Measurements from ENCODE around the gene IGFLR1.
"Not testable (repeated sequence)": the region's sequence is repeated elsewhere in the genome, so short reads cannot be mapped to it uniquely, and the experiment has no call there.

The IGFLR1 gene

DNA sequence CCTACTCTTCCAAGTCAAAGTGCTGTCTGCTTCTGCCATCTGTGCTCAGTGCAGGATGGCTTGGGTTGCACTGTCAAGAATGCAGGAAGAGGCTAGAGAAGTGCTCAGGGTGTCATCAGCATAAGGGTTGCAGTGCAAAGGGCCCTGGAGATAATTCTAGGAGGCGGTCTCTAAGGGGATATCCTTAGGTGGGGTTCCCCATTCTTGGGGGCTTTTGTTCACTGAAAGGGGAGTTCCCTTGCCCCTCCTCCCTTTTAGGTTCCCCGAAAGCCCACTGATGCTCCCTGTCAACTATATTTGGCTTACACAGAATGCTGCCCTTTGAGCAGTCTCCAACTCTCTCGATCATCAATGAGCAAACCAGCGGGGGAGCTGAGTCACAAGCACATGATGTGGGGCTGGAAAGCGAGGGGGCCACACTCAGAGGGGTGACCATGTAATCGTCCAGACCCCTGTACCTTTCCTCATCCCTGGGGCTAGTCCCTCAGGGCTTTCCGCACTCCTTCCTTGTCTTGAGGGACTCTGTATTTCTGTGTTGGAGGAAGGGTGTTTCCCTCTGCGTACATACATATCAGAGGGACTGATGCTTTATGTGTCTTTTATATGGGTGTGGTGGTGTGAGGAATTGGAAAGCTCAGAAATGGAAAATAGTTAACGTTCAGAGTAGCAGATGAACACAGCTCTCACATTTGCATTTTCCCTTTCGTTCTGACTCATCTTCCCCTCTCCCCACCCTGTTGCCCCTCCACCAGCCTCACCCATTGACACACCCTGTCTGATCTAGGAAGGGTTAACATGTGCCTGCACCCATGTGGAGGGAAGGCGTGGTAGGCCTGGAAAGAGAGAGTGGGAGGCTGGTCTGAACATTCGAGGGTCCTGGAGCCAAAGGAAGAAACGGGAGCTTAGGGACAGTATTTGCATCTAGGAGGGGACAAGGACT, 31.2 kb downstream of the IGFLR1 start:
- DNase-seq (ENCODE audit: low read depth in 1 of 2, low spot score in 1 of 2) = peak in 1 of 2 donors; percentile 29

DNA sequence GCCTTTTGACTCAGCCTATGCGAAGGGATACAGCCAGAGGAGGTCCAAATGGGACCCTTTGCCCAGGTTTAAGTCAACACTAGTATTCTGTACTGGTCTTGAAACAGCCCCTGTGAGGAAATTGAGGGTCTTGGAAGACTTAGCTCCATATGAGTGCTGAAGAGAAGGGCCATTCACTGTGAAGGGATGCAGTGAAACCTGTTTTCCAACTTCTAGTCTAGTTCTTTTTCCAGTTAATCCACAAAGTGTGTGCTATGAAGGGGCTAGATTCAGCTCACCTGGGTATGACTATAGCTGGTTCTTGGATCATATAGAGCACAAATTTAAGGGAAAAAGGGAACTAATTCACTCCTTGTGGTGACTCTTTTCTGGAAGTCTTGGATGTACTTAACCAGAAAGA, 33.9 kb downstream of the IGFLR1 start:
- no peak for DNase-seq (ENCODE audit: low read depth in 1 of 2, low spot score in 1 of 2)

DNA sequence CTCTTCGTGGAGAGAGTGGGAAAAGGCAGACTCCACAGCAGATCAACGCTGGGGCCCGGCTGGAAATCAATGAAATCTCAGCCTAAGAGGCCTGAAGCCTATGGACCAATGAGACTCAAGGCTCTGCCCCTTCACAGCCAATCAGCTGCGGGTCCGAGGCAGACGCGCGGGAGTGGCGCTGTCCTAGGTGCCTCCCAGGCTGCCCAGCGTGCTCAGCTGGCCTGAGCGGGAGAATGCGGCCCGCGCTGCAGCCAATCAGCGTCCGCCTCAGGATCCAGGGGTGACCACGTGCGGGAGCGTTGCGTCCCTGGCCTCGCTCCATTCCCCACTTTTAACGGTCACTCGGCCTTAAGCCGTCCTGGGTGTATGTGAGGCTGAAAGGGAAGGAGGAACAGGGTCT, 38.0 kb downstream of the IGFLR1 start, which contains the start of gene ZBTB32:
Gene ZBTB32 (plus strand): TSS at position 341 of the 400 bp plus-strand sequence. CDS start 10,069 bp downstream, outside the sequence.
- no peak for DNase-seq (ENCODE audit: low read depth in 1 of 2, low spot score in 1 of 2)

DNA sequence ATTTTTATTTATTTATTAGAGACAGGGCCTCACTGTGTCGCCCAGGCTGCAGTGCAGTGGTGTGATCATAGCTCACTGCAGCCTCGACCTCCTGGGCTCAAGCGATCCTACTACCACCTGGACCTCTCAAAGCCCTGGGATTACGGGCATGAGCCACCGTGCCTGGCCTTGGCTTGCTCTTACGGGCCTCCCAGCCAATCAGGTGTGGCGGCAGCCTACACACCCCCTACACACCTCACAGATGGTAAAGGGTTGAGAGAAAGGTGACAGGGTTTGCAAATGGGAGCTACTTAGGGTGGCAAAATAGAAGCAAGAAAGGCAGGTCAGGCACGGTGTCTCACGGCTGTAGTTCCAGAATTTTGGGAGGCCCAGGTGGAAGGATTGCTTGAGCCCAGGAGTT, 38.9 kb downstream of the IGFLR1 start:
- DNase-seq (ENCODE audit: low read depth in 1 of 2, low spot score in 1 of 2) = no peak

DNA sequence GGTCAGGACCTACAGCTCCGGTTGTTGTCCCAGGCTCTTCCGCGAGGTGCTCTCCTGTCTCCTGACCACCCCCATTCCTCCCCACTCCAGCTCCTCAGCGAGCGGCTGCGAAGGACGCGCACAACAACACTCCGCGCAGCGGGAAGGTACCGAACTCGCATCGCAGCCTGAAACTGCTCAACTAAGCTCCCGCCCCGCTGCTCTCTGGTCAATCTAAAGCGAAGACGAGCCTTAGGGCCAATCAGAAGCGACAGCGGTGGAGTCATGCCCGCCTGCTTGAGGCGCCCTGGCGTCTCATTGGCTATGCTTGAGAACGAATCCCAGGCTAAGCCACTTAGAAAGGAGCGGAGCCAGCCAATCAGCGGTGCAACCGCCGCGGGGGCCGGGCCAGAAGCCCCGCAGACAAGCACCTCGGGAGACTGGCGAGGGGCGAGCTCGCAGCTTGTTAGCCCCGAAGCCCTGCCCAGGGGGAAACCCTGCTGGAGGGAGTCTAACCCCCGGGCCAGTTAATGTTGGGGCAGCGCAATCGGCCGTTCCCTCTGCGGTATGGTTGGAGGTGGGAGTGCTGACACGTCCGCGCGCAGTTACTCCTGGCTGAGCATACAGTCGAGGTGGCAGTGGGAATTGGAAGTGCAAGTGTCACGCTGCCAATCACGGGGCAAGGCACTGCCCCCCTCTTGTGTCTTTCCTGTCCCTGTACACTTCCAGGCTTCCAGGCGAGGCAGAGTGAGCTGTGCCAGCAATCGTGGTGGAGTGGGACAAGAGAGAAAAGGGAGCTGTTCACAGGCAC, 39.8 kb downstream of the IGFLR1 start:
- DNase-seq (ENCODE audit: low read depth in 1 of 2, low spot score in 1 of 2) = peak; percentile 79 to 86

DNA sequence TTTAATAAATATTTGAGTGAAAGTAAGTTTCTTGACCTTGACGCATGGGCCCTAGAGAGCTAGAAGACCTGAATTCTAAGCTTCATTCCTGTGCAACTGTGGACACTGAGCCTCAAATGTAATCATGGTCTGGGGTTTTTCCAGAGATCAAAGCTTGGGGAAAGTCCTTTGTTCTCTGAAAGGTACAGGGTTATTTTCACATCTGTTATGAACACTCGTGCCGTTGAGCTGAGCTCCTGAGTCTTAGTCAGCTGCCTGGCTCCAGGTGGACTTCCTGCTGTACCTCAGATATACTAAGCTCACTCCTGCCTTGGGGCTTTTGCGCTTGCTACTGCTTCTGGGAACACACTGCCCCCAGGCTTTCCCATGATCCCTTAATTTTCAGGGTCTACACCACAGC, 45.4 kb downstream of the IGFLR1 start:
- DNase-seq (ENCODE audit: low read depth in 1 of 2, low spot score in 1 of 2) = no peak

DNA sequence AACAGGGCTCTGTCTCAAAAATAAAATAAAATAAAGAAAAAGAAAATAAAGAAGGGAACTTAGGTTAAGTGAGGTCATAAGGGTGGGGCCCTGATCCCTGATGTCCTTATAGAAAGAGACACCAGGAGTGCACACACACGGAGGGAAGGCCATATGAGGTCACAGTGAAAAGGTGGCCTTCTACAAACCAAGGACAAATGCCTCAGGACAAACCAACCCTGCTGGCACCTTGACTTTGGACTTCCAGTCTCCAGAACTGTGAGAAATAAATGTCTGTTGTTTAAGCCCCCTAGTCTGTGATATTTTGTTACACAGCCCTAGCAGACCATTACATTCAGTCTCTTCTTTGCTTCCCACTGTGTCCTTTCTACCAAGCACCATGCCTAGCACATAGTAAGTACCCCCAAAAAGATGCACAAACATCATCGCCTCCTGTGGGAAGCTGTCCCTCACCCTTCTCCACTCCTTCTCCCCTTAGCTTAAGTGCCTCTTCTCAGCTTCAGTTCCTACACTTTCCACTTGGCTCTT, 46.3 kb downstream of the IGFLR1 start:
- DNase-seq (ENCODE audit: low read depth in 1 of 2, low spot score in 1 of 2) = no peak

DNA sequence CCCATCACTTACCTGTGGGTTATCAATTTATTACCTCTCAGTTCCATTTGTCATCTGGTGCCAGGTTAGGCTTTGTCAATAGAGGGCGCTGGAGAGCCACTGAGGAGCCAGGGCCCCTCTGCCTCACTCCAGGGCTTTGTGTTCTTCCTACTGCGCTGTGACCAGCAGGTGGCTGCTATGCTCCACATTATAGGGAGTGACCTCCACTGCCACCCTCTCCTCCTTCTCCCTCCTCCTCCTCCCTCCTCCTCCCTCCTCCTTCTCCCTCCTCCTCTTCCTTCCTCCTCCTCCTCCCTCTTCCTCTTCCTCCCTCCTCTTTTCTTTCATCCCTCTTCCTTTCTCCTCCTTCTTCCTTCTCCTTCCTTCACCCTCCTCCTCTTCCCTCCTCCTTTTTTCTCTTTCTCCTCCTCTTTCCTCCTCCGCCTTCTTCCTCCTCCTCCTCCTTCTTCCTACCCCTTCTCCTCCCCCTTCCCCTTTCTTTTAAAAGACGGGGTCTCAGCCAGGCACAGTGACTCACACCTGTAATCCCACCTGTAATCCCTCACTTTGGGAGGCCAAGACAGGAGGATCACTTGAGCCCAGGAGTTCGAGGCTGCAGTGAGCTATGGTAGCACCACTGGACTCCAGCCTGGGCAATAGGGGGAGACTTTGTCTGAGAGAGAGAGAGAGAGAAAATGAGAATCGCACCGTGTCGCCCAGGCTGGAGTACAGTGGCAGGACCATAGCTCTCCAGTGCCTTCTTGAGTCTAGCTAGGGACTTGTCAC, 48.2 kb downstream of the IGFLR1 start:
- peak; percentile 80 to 81 for DNase-seq (ENCODE audit: low read depth in 1 of 2, low spot score in 1 of 2)

DNA sequence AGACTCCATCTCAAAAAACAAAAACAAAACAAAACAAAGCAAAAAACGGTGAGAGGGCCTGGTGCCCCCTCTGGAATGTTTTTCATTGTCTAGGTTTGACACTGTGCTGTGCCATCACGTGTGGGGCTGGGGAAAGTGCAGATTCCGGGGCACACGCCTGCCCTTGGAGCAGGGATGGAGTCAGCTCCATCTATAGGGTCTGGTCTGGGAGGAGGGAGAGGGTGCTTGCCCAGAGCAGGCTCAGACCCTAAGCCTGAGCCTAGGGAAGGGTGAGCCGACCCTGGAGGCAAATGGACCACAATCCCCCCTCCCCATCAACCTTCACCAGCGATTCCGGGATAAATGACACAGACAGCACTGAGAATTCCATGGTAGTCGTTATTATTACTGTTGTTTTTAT, 48.8 kb downstream of the IGFLR1 start:
- no peak for DNase-seq (ENCODE audit: low read depth in 1 of 2, low spot score in 1 of 2)

DNA sequence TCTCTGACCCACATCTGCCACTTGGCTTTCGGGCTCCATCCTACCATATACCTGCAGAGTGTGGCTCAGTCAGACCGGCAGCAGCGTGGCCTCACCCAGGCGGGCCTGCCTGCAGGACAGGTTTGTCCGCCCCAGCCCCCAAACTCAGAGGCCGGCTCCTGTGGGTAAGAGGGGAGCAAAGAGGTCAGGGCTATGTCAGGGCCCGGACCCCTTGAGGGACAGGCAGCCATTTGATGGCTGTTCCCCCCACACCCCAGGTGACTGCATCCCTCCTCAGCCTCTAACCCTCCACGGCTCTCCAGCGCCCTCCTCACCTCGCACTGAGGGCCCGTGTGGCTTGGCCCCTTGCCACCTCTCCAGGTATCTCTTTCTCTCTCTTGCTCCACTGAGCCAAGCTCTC, 50.2 kb downstream of the IGFLR1 start:
- no peak for DNase-seq (ENCODE audit: low read depth in 1 of 2, low spot score in 1 of 2)

DNA sequence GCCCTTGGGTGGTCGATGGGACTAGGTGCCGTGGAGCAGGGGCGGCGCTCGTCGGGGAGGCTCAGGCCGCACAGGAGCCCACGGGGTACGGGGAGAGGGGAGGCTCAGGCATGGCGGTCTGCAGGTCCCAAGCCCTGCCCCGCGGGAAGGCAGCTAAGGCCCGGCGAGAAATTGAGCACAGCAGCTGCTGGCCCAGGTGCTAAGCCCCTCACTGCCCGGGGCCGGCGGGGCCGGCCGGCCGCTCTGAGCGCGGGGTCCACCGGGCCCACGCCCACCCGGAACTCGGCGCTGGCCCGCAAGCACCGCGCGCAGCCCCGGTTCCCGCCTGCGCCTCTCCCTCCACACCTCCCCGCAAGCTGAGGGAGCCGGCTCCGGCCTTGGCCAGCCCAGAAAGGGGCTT, 51.1 kb downstream of the IGFLR1 start:
- DNase-seq (ENCODE audit: low read depth in 1 of 2, low spot score in 1 of 2) = not testable (repeated sequence)

DNA sequence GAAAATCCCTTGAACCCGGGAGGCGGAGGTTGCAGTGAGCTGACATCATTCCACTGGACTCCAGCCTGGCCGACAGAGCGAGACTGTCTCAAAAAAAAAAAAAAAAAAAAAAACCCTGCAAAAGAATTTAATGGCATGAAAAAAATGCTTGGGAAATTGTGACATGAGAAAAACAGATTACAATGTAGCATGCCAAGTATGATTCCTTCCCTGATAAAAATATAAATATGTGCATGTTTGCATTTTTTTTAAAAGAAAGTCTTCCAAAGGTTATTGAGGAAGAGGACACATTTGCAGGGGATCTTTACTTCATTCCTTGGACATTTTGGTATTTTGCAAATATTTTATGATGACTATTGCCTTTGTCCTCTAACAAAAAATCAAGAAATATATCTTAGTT, 52.4 kb downstream of the IGFLR1 start:
- DNase-seq (ENCODE audit: low read depth in 1 of 2, low spot score in 1 of 2) = no peak
